GM18861 (cell line): ENCODE measurements around the gene NRK.
"Not testable (repeated sequence)": the region's sequence is repeated elsewhere in the genome, so short reads cannot be mapped to it uniquely, and the experiment has no call there.

Experiments
- ATAC-seq: cut with Tn5 transposase; IDR thresholded peaks from one replicate; pipeline ENCODE4 v1.9.1; 2021; ENCODE audit not compliant: unreplicated experiment

NRK gene

DNA sequence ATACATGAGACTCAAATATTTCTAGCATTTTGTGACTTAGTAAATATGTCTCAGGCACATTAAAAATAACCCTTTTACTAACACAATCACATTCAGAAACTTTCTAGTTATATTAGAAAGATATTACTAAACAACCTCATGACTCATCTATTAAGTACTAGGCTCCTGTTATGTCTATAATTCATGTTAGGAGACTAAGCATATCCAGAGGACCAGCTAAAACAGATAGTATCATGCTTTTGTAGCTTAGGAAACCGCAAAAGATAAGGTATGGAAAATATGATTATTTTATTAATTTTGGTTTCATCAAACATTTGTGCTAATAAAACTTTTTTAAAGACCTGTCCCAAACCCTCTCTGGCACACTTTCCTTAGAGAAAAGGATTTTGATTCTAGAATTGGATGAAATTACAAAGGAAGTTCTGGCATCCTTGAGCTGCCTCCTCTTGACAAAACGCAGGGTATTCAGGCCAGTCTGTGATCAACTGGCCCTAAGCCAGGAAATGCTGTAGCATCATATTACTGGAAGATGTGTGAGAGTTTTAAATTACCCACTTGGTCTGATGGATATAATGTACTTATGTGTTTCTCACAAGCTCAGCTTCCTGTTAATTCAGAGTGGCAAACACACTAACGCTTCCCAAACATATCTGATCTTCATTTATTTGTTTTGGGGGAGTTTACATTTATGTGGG is 60.4 kb downstream of the NRK start:
- ATAC-seq = no peak

- ATAC-seq = no peak
Observed at GRCh38 chrX:105894721-105895120, 72.4 kb downstream of the NRK start.

DNA sequence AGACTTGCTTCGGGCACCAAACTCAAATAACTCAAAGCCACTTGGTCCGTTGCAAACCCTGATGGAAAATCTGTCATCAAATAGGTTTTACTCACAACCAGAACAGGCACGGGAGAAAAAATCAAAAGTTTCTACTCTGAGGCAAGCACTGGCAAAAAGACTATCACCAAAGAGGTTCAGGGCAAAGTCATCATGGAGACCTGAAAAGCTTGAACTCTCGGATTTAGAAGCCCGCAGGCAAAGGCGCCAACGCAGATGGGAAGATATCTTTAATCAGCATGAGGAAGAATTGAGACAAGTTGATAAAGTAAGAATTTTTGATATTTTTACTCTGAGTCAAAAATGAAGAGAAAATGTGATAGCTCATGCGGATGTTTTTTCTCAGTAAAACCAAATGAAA is 87.2 kb downstream of the NRK start:
- no peak for ATAC-seq

DNA sequence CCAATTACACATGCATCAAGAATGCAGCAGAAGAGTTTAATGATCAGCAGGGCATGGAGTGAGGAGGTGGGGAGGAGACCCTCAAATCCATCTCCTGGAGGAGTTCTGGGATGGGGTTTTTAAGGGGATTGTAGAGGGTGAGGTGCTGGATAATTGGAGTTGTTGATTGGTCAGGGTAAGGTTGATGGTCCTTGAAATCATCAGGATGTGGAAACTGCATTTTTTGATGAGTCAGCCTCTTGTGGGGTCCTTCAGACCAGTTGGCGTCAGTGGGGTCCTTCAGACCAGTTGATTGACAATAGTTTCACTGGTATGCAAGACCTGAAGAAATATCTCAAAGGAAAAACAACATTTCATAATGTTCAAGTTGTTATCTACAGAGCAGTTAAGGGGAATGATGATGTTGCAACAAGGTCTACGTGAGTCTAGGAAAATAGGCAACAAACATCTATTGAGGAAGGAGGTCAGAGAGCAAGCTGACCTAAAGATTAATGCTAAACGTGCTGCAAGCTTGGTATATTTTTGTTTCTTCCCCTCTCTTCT is 88.3 kb downstream of the NRK start:
- no peak for ATAC-seq

GRCh38 chrX:105945266-105945665 is 122.9 kb downstream of the NRK start:
- ATAC-seq = no peak

- no peak for ATAC-seq
Observed at GRCh38 chrX:105969487-105969886, 147.1 kb downstream of the NRK start.

GRCh38 chrX:105972690-105973386 is 150.5 kb downstream of the NRK start:
- ATAC-seq = no peak

- ATAC-seq = no peak
Observed at GRCh38 chrX:105973387-105973739, 151.0 kb downstream of the NRK start.

DNA sequence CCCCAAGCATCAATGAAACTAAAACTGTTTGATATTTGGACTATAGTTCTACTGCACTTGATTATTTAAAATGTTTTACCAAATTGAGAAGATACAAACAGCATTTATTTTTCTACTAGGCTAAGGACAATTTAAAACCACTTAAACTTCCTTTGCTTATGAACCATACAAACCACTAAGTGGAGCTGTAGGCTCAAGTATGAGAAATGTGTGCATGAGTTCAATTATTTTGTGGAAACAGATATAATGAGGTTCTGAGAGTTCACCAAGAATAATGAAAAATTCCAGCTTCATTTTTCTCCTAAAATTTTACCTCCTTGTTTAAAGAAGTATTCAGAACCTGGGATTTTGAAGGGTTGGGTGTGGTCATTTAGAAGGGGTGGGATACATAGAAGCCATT is 153.0 kb downstream of the NRK start:
- no peak for ATAC-seq

DNA sequence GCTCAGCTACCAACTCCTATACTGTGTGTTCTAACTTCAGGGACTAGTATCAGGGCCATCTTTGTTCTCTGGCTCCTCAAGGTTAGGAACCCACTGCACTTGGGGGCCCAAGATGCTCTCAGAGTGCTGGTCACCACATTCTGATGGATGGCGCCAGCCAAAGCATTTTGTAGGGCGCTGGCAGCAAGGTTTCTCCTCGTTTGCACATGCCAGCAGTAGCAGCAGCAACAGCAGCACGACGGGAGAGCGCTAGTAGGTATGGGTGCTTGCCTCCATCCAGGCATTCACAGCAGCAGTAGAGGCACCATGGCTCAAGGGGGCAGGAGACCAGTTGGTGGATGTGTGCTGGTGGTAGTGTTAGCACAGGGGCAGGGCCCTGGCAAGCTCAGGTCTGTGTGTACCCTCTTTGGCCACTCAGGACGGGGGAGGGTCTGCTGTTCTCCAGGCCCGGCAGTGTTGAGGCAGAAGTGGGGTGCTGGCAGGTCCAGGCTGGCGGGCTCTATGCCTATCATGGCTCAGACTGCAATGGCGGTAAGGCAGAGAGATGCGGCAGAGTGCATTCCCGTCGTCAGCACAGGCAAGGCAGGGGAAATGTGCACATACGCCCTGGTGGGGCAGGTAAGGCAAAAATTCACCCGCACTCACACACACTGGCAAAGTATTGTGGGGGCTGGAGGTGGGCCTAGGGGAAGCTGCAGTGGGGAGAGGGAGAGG is 159.6 kb downstream of the NRK start:
- ATAC-seq = no peak

DNA sequence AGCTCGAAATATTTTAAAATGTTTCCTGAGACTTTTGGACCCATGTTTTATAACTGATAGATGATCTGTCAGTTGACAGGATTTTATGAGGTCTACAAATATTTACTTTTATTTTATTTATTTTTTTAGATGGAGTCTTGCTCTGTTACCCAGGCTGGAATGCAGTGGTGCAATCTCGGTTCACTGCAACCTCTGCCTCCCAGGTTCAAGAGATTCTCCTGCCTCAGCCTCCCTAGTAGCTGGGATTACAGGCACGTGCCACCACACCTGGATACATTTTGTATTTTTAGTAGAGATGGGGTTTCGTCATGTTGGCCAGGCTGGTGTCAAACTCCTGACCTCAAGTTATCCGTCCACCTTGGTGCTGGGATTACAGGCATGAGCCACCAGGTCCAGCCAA is 166.1 kb downstream of the NRK start:
- not testable (repeated sequence) for ATAC-seq

DNA sequence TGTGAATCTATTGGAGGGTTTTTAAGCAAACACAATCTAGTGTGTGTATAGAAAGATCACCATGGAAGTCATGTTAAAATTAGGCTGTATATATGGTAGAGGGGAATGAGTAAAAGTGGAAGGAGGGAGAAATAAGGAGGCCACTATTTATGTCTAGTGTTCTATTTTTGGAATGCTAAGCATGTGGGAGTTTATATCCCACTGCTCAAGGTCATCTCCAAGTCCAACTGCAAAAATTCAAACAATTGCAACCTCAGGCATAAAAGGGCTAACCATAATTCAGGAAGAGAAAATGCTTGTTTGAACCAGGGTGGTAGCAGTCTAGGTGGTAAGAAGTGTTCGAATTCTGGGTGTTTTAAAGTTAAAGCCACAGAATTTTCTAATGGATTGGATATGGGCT is 177.0 kb downstream of the NRK start:
- no peak for ATAC-seq

GRCh38 chrX:106000203-106000602 is 177.9 kb downstream of the NRK start:
- ATAC-seq = no peak

DNA sequence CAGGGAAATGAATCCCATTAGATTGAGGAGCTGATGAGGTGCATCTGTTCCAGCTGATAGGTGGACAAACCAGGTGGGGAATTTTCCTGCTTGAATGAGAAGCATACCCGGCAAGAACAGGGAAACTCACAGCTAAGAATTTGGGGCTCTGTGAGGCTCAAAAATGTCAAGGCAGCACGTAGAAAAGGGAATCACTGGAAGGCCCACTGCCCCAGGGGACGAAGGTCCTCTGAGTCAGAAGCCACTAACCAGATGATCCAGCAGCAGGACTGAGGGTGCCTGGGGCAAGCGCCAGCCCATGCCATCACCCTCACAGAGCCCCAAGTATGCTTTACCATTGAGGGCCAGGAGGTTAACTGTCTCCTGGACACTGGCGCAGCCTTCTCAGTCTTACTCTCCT is 178.3 kb downstream of the NRK start:
- ATAC-seq = not testable (repeated sequence)

- no peak for ATAC-seq
Observed at GRCh38 chrX:106005684-106006083, 183.3 kb downstream of the NRK start.

DNA sequence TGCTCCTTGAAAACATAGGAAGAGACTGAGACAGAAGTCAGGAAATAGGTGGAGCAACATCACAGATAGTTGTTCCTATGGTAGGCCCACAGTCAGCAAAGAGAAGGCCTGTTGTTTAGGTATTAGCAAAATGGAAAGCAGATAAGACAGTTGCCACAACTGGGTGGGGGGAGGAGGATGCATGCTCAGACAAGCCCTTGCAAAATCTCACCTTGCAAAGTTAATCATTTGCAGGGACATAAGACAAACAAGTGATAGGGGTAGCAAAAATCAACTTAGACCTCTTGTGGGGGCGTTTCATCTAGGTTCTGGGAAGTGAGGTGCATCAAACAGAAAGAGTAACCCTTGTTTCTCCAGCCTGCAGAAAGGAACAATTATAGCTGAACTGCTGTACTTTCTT is 185.5 kb downstream of the NRK start:
- no peak for ATAC-seq
